ENCODE results near the gene C1orf116.

DNA sequence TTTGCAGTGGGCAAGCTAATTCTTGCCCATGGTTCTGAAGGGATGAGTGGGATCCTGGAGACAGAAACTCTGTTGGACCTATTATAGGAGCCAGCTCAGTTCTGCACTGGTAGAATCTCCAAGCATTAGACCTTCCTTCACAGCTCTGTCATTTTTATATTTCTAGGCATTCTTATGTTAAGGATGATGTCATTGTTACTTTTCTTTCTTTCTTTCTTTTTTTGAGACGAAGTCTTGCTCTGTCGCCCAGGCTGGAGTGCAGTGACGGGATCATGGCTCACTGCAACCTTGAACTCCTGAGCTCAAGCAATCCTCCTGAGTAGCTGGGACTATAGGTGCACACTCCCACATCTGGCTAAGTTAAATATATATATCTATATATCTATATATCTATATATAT lies 28.0 kb upstream of the C1orf116 start:
- no peak for TF ChIP-seq POLR2AphosphoS5 (IDR thresholded peaks at IDR 0.05)
- TF ChIP-seq, protein P1, sequence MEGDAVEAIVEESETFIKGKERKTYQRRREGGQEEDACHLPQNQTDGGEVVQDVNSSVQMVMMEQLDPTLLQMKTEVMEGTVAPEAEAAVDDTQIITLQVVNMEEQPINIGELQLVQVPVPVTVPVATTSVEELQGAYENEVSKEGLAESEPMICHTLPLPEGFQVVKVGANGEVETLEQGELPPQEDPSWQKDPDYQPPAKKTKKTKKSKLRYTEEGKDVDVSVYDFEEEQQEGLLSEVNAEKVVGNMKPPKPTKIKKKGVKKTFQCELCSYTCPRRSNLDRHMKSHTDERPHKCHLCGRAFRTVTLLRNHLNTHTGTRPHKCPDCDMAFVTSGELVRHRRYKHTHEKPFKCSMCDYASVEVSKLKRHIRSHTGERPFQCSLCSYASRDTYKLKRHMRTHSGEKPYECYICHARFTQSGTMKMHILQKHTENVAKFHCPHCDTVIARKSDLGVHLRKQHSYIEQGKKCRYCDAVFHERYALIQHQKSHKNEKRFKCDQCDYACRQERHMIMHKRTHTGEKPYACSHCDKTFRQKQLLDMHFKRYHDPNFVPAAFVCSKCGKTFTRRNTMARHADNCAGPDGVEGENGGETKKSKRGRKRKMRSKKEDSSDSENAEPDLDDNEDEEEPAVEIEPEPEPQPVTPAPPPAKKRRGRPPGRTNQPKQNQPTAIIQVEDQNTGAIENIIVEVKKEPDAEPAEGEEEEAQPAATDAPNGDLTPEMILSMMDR (IDR thresholded peaks at IDR 0.05), result no peak

Measured in prostate gland (tissue), 2 donors.